ENCODE measurements around the gene GABRR3.

- TF ChIP-seq POLR2A (IDR thresholded peaks at IDR 0.05) (no peak), CTCF (IDR thresholded peaks at IDR 0.05 in 8 of 11, conservative IDR thresholded peaks at IDR 0.05 in 3 of 11) (no peak), POLR2AphosphoS5 (IDR thresholded peaks at IDR 0.05) (no peak)
These were observed 76.7 kb downstream of the GABRR3 start for GRCh38 chr3:97958396-97958795.

All from spleen (tissue), 7 donors.